Calu3 (cell line): ENCODE results near the gene EML6. TPM values are rescaled to one million over a fixed set of nuclear protein-coding genes. Genes with fewer than 3 reads are reported as not detected.
A peak's percentile ranks its signal among the peaks of the same experiment; 100 is the strongest.

Experiments used
- BruUV-seq: library from RNA; stranded (reverse); fragments of 400-500 nt; replicated peaks from 2 replicates; lab custom pipeline; 2021; lab: Mats Ljungman, UMichigan
- CTCF ChIA-PET: fragments of 300-600 bp; sonication (Branson Sonifier 250); formaldehyde crosslinking; loops from one replicate; lab custom pipeline; 2022; ENCODE audit warnings: antibody characterized with exemption; lab: Charles Lee
- DNase-seq: peaks from one replicate; pipeline ENCODE4 v3.0.0; 2022
- H3K27ac Mint-ChIP-seq: one replicate; pipeline ENCODE4 v1.8.0; 2022; ENCODE audit warnings: mixed read lengths; ENCODE audit not compliant: unreplicated experiment
- H3K27me3 Mint-ChIP-seq: one replicate; pipeline ENCODE4 v1.8.0; 2022; ENCODE audit warnings: mixed read lengths; ENCODE audit not compliant: unreplicated experiment
- H3K36me3 Mint-ChIP-seq: one replicate; pipeline ENCODE4 v1.8.0; 2022; ENCODE audit warnings: mild to moderate bottlenecking, moderate library complexity, mixed read lengths; ENCODE audit not compliant: insufficient read depth, unreplicated experiment
- H3K4me1 Mint-ChIP-seq: one replicate; pipeline ENCODE4 v1.8.0; 2022; ENCODE audit warnings: mild to moderate bottlenecking, low read depth, mixed read lengths; ENCODE audit not compliant: unreplicated experiment
- H3K4me3 Mint-ChIP-seq: one replicate; pipeline ENCODE4 v1.8.0; 2022; ENCODE audit warnings: mild to moderate bottlenecking, low read depth, moderate library complexity, mixed read lengths; ENCODE audit not compliant: unreplicated experiment
- H3K9me3 Mint-ChIP-seq: one replicate; pipeline ENCODE4 v1.8.0; 2022; ENCODE audit warnings: low read depth, mixed read lengths; ENCODE audit not compliant: unreplicated experiment
- CTCF ChIP-seq: fragments of 200-600 bp; IDR thresholded peaks from one replicate; pipeline ENCODE4 v1.8.0; 2022; ENCODE audit warnings: antibody characterized with exemption; ENCODE audit not compliant: unreplicated experiment
- intact Hi-C: fragments of 100-400 bp; cut with micrococcal nuclease; formaldehyde crosslinking; loops from one replicate; pipeline ENCODE4 v1.10.0; 2022; ENCODE audit not compliant: unreplicated experiment
- total RNA-seq: library from RNA; stranded (reverse); gene quantifications from 2 replicates; pipeline ENCODE4 v1.2.3, GENCODE V29; 2022

EML6 gene
- total RNA-seq, 1 experiment from 2014 or later = 0.45 TPM

GRCh38 chr2:55003706-55004639 is 280.5 kb downstream of the EML6 start:
- Mint-ChIP-seq H3K27ac (peak overlapping the region; percentile 66), H3K4me1 (peaks cover 74% of the 10 kb centered on the region), H3K27me3 (no peaks in the 10 kb centered on the region), H3K36me3 (no peaks in the 10 kb centered on the region), H3K9me3 (no peaks in the 10 kb centered on the region), H3K4me3 (peak overlapping the region; percentile 10)
- BruUV-seq = no TSS peak
- CTCF ChIA-PET = interaction anchor here (0.5 to 1.3 kb wide), 4 partner anchors 7 to 1221 kb away, joined by 3 to 8 read pairs (median 4); no protein-coding TSS in a partner anchor
- DNase-seq = no peak
- TF ChIP-seq CTCF = no peak
- intact Hi-C loops = no loop called here

GRCh38 chr2:55006306-55006705 is 282.8 kb downstream of the EML6 start:
- peak overlapping the region; percentile 61 for H3K27ac Mint-ChIP-seq
- no peaks in the 10 kb centered on the region for H3K9me3 Mint-ChIP-seq
- no TSS peak for BruUV-seq
- H3K27me3 Mint-ChIP-seq = no peaks in the 10 kb centered on the region
- intact Hi-C loops = no loop called here
- H3K4me3 Mint-ChIP-seq = peak overlapping the region; percentile 52
- DNase-seq = no peak
- peaks cover 70% of the 10 kb centered on the region for H3K4me1 Mint-ChIP-seq
- H3K36me3 Mint-ChIP-seq = peaks cover 11% of the 10 kb centered on the region
- CTCF ChIA-PET = interaction anchor here (1.3 kb wide), 1 partner anchor 27 kb away, joined by 3 read pairs; no protein-coding TSS in a partner anchor
- TF ChIP-seq CTCF = no peak

- peaks cover 19% of the 10 kb centered on the region for H3K36me3 Mint-ChIP-seq
- no peak for DNase-seq
- TF ChIP-seq CTCF = no peak
- CTCF ChIA-PET = interaction anchor here (0.5 to 1.3 kb wide), 6 partner anchors 40 to 338 kb away, joined by 3 to 10 read pairs (median 3); no protein-coding TSS in a partner anchor
- H3K9me3 Mint-ChIP-seq = no peaks in the 10 kb centered on the region
- TSS peak; percentile 66 for BruUV-seq
- peak overlapping the region; percentile 68 for H3K27ac Mint-ChIP-seq
- intact Hi-C loops = loop anchor here (2.0 kb wide), 1 partner anchor 29 kb away; no protein-coding TSS in a partner anchor
- H3K4me1 Mint-ChIP-seq = peaks cover 66% of the 10 kb centered on the region
- H3K4me3 Mint-ChIP-seq = peak overlapping the region; percentile 69
- H3K27me3 Mint-ChIP-seq = no peaks in the 10 kb centered on the region
These were observed 286.0 kb downstream of the EML6 start for GRCh38 chr2:55009277-55010060.

GRCh38 chr2:55010149-55010591 is 286.7 kb downstream of the EML6 start:
- H3K9me3 Mint-ChIP-seq = no peaks in the 10 kb centered on the region
- no peak for TF ChIP-seq CTCF
- H3K36me3 Mint-ChIP-seq = peaks cover 23% of the 10 kb centered on the region
- peak overlapping the region; percentile 69 for H3K4me3 Mint-ChIP-seq
- CTCF ChIA-PET = interaction anchor here (0.6 to 1.1 kb wide), 3 partner anchors 39 to 110 kb away, joined by 3 to 10 read pairs (median 5); no protein-coding TSS in a partner anchor
- peaks cover 65% of the 10 kb centered on the region for H3K4me1 Mint-ChIP-seq
- BruUV-seq = no TSS peak
- peak overlapping the region; percentile 68 for H3K27ac Mint-ChIP-seq
- intact Hi-C loops = loop anchor here (2.0 kb wide), 1 partner anchor 29 kb away; no protein-coding TSS in a partner anchor
- no peaks in the 10 kb centered on the region for H3K27me3 Mint-ChIP-seq
- DNase-seq = peak; percentile 59
